Heart left ventricle (tissue), 13 donors: Measurements from ENCODE around the gene PANK3.

Experiments
- CTCF ChIP-seq, 12 donors: fragments of 200-600 bp; sonication (generic) in 4 of 12; IDR thresholded peaks; one replicate each; pipeline versions ENCODE4 v1.5.0 to v1.8.0; 2018 to 2022; ENCODE audit warnings: antibody characterized with exemption in 12 of 12, mild to moderate bottlenecking in 5 of 12
- POLR2A ChIP-seq, 2 donors: fragments of 450-650 bp; IDR thresholded peaks; one replicate each; pipeline ENCODE4 v1.6.1; 2017; ENCODE audit warnings: antibody characterized with exemption in 2 of 2, mild to moderate bottlenecking in 2 of 2, moderate library complexity in 2 of 2
- donor health status: ischemic (EF 13 %, LVEDD 7.1; RV severe dilation, severe dysfunction).
- donor health status: DM: no; HTN: yes; CAD: no.
- donor health status: DM: no; HTN: no; CAD: no.
- donor health status: ischemic (EF 25% LVEDD 6.9; RV normal size, moderate dysfunction).
- donor health status: ischemic (EF 25% LVEDD 5.7; RV mildly dilated, moderate dysfunction).
- donor health status: ischemic (EF 35%, LVEDD 5.7; RV mildly dilated, moderate dysfunction).
- donor health status: nonischemic (EF 11% LVEDD 7.7; RV severe dilation, severe dysfunction).
- donor health status: DM: yes; HTN: yes; CAD: no.
- donor health status: PGD.
- donor health status: ischemic (EF 29% LVEDD 5.4; RV normal size, mild dysfunction).
- donor health status: nonischemic (EF 23%, LVEDD 6.1; RV moderate dilation, normal function).

GRCh38 chr5:168579488-168580226 lies 489 bp upstream of the PANK3 start:
- no peak for TF ChIP-seq CTCF (IDR thresholded peaks at IDR 0.05)
- peak in 1 of 2 donors; percentile 85 for TF ChIP-seq POLR2A (IDR thresholded peaks at IDR 0.05)
